ENCODE results near the gene IQCF6.

GRCh38 chr3:51802106-51802703 lies 23.2 kb upstream of the IQCF6 start:
- TF ChIP-seq EZH2 (IDR thresholded peaks at IDR 0.05; ENCODE audit: borderline replicate concordance, insufficient read depth, low read length, poor library complexity, severe bottlenecking) = no peak
- TF ChIP-seq CTCF (IDR thresholded peaks at IDR 0.05; ENCODE audit: poor library complexity, severe bottlenecking) = no peak
- TF ChIP-seq POLR2AphosphoS5 (IDR thresholded peaks at IDR 0.05) = no peak
- no peak for TF ChIP-seq EP300 (conservative IDR thresholded peaks at IDR 0.05; ENCODE audit: poor library complexity, severe bottlenecking)
- no peak for TF ChIP-seq REST (IDR thresholded peaks at IDR 0.05; ENCODE audit: borderline replicate concordance)
